ENCODE results near the gene COMMD10.

DNA sequence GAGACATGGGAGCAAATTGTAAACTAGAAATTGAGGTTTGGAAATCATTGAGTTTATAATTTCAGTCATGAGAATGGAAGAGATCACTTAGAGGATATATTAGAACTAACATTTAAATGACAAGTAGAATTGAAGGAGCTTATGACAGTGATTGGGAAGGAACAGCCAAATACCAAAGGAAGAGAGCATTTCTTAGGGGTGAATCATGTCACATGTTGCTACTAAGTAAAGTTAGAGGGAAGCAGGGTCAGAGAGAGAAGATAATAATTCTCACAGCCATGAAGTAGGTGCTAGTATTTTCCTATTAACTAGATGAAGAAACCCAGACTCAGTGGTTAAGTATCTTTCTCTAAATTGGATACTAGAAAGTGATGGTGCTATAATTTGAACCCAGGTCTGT, 59.3 kb downstream of the COMMD10 start:
- TF ChIP-seq EZH2 (IDR thresholded peaks at IDR 0.05; ENCODE audit: insufficient read depth, poor library complexity, severe bottlenecking) (no peak), EZH2phosphoT487 (IDR thresholded peaks at IDR 0.05; ENCODE audit: insufficient read depth, low read depth) (no peak)

Data from GM23248 (cell line).